Inflammatory macrophage treated with lipopolysaccharide for 4 hours (primary cell): ENCODE measurements around the gene RUSF1.
"Not testable (repeated sequence)": the region's sequence is repeated elsewhere in the genome, so short reads cannot be mapped to it uniquely, and the experiment has no call there.

Experiments
- DNase-seq: peaks from one replicate; pipeline ENCODE4 v3.0.0-alpha.2; 2020

RUSF1 gene

DNA sequence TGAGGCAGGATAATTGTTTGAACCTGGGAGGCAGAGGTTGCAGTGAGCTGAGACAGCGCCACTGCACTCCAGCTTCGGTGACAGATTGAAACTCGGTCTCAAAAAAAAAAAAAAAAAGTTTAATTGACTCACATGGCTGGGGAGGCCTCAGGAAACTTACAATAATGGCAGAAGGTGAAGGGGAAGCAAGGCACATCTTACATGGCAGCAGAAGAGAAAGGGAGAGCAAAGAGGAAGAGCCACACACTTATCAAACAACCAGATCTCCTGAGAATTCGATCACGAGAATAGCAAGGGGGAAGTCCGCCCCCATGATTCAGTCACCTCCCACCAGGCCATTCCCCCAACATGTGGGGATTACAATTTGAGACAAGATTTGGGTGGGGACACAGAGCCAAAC is 62.3 kb downstream of the RUSF1 start:
- DNase-seq: not testable (repeated sequence)

- DNase-seq: no peak
Observed at GRCh38 chr16:31441956-31442355, 66.2 kb downstream of the RUSF1 start.

- DNase-seq: no peak
Observed at GRCh38 chr16:31440516-31441184, 67.5 kb downstream of the RUSF1 start.

GRCh38 chr16:31439519-31439918 is 68.7 kb downstream of the RUSF1 start:
- DNase-seq: no peak
